Fibroblast of the aortic adventitia (primary cell): ENCODE data around the gene ACTC1. TPM values are rescaled to one million over a fixed set of nuclear protein-coding genes. Genes with fewer than 3 reads are reported as not detected.

ENCODE experiments used
- DNase-seq: peaks from one replicate; pipeline ENCODE4 v3.0.0-alpha.2; 2010; ENCODE audit warnings: low read depth
- H3K4me3 ChIP-seq: 2 replicates; pipeline ENCODE4 v1.5.1; 2011; ENCODE audit warnings: low read depth, mild to moderate bottlenecking, control low read depth, low read length, moderate library complexity
- CTCF ChIP-seq: IDR thresholded peaks from 2 replicates; pipeline ENCODE4 v1.5.1; 2011; ENCODE audit warnings: mild to moderate bottlenecking, low read length, control low read depth, inconsistent platforms; ENCODE audit not compliant: insufficient read depth
- total RNA-seq: library from RNA; depleted of rRNA; stranded (reverse); fragments of >200 nt; gene quantifications from 2 replicates; pipeline ENCODE4 v1.2.3, GENCODE V29; 2012; ENCODE audit warnings: low replicate concordance

Gene ACTC1
- total RNA-seq, 1 donor: not detected

DNA sequence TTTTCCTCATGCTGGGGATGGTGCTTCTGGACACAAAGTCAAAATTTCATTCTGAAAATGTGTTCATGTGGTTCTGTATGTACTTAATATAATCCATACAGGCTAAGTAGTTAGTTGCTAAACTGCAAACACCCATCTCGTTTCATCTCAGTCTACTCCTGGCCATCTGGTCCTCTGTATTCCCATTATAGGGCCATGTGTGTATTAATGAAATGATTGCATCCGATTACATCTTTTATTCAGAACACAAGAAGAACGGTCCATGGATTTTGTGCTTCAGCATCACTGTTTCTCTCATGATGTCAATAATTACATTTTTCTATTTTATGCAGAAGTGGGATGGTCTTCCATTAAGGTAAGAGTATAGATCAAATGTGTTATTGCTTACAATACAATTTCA, 34.4 kb downstream of the ACTC1 start:
- TF ChIP-seq CTCF: no peak
- no peak for DNase-seq
- H3K4me3 ChIP-seq: no peak overlapping the region

DNA sequence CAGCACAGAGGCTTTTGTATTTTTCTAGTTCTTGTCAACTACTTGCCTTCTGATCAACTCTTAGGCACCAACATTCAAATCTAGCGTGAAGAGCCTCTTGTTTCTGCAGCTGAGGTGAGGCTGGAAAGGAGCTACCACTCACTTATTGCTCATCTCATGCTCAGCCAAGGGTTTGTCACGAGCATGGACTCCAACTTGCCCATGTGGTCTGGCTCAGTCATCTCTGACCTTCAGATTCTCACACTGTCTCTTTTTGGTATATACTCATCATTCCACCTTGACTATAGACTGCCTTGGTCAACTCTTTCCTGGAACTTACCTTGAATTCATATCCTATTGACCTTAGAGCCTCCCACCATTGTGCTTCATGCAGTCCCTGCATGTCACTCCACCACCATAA, 35.4 kb downstream of the ACTC1 start:
- no peak for TF ChIP-seq CTCF
- H3K4me3 ChIP-seq: no peak overlapping the region
- DNase-seq: no peak

DNA sequence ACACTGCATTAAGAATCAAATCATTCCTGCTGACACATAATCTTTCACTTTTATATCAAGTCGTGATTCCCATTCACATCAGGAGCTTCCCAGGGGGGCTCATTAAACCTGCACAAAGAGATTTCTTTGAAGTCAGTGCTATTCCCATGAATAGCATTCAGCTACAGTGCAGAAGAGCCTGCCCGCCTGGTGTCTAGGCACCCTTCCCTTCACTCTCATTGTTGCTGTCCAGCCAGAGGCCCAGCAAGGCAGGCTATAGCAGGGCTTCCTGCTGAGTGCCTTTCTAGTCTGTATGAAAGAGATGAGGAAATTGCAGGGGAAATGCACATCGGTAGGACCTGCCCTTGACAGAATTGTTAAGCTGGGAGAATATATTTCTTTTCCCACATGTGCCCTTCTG, 36.0 kb downstream of the ACTC1 start:
- no peak for TF ChIP-seq CTCF
- no peak for DNase-seq

DNA sequence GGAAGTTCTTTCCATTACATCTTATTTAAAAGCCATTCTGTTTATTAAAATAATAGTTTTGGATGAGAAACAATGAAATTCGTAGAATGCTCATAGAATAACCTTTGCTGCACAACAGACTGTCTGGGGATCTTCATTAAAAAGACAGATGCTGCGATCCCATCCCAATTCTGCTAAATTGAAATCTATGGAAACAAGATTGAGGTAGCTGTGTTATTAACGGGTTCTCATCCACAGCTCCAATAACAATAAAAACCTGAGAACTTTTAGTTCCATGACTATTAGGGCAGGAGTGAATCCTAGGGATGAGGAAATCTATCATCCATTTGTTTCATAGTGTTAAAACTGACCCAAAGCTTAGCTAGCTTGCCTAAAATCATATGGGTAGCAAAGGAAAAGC, 38.1 kb downstream of the ACTC1 start:
- no peak overlapping the region for H3K4me3 ChIP-seq

More for the DNA sequence above, 36.0 kb downstream of the ACTC1 start:
- H3K4me3 ChIP-seq: no peak overlapping the region

DNA sequence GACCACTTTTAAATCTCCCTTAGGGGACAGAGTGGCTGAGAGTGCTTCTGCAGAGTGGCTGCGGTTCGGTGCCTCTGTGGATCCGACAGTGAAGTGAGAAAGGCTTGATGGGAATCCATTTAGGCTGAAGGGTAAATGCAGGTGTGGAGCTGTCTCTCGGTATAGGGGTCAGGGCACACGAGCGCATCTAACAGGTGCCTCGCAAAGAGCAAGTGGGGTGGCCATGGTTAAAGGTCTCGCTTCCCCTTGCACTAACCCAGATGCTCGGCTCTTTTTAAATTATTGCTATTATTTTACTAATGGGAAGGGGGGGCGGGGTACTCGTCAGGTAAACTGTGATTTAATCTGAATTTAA, 40.0 kb downstream of the ACTC1 start:
- DNase-seq: no peak
- no peak overlapping the region for H3K4me3 ChIP-seq
- no peak for TF ChIP-seq CTCF

More for the DNA sequence above, 38.1 kb downstream of the ACTC1 start:
- no peak for DNase-seq
- no peak for TF ChIP-seq CTCF

DNA sequence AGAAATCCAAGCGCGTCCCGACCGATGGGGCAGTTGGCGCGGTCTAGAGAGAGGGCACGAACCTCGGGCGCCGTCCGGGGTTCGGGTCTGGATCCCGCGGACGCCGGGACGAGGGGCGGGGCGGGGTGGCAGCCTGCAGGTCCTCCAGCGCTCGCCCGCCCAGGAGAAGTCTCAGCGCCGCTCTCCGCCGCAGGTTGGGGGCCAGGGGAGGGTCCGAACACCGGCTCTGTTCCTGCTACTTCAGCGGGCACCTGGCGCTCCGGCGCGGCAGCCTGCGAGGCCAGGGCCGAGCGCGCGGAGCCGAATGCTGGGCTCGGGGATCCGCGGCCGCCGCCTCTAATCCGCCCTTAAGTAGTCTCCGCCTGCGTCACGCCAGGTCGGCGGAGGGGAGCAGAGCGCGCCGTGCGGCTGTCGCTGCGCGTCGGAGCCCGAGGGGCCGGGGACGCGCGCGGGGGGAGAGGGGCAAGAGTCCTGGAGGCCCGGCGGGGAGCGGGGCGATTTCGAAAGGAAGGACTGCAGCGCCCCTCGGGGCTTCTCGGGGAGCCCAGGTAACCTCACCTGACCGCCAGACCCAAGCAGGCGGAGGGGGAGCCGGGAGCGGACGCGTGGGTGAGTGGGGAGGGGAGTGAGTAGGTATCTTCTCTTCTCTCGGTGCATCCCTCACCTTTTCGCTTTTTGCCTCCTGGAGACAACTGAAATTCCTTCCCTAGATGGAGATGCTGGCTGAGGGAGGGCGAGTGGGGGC, 40.5 kb downstream of the ACTC1 start, which contains the start of gene GJD2:
Gene GJD2, minus strand, starts transcription at position 325 of the 745 bp plus-strand sequence. CDS start 510 bp downstream, outside the sequence.
- DNase-seq: no peak
- no peak within 1 kb of the TSS for H3K4me3 ChIP-seq
- TF ChIP-seq CTCF: no peak

DNA sequence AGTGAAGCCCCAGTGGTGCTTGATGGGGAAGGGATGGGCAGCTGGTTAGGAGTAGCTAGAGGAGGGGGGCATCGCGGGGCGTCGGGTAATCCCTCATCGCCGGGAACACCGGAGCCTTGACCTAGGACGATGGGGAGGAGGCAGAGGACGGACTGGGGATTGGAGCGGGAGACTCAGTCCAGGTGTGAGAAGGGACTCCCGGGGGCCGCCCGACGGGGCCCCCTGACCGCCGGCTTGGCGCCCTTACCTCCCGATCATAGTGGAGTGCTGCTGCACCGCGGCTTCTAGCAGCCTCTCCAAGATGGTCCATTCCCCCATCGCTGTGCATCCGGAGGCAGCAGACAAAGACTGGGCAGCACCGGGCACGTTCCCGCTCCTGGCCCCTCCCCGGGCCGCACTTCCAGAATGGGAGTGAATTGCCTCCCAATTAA, 41.2 kb downstream of the ACTC1 start:
- no peak overlapping the region for H3K4me3 ChIP-seq
- no peak for DNase-seq
- no peak for TF ChIP-seq CTCF
